Measurements from ENCODE around the gene NUFIP2.

- no peak for TF ChIP-seq CTCF (IDR thresholded peaks at IDR 0.05)
- TF ChIP-seq POLR2AphosphoS5 (IDR thresholded peaks at IDR 0.05): no peak
- no peak for TF ChIP-seq POLR2A (IDR thresholded peaks at IDR 0.05)
These were observed 77.8 kb downstream of the NUFIP2 start for GRCh38 chr17:29216181-29216580.

Data from transverse colon (tissue), 4 donors.